NCI-H82 treated with DMSO at 0.1 percent for 48 hours (cell line): ENCODE measurements around the gene TPSB2.
"Not testable (repeated sequence)": the region's sequence is repeated elsewhere in the genome, so short reads cannot be mapped to it uniquely, and the experiment has no call there.

Experiments
- DNase-seq: peaks from one replicate; lab custom pipeline; 2025; ENCODE audit not compliant: unreplicated experiment; lab: John Stamatoyannopoulos, UW

Gene TPSB2

DNA sequence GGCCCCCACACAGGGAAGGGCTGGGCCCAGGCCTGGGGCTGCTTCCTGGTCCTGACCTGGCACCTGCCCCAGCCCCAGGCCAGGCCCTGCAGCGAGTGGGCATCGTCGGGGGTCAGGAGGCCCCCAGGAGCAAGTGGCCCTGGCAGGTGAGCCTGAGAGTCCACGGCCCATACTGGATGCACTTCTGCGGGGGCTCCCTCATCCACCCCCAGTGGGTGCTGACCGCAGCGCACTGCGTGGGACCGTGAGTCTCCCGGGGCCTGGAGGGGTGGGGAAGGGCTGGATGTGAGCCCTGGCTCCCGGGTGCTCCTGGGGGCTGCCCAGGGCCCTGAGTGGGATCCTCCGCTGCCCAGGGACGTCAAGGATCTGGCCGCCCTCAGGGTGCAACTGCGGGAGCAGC is 11.1 kb upstream of the TPSB2 start:
- DNase-seq, result not testable (repeated sequence)

DNA sequence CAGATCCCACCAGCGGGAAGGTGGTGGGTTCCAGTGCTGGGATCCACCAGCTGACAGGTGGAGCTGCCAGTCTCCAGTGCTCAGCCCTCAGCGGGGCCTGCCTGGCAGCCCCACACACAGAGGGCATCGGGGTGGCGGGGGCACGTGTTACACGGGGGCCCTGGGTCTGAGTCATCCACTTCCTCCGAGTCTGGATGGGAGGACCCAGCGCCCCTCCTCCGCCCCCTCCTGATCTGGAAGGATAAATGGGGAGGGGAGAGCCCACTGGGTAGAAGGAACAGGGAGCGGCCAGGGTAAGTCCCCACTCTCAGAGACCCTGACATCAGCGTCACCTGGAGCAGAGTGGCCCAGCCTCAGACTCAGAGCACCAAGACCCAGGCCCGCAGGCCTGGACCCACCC is 10.5 kb upstream of the TPSB2 start, which contains the start of gene TPSAB1:
TPSAB1 (plus strand) TSS at position 270 of the 400 bp plus-strand sequence. CDS start 234 bp downstream, outside the sequence.
- DNase-seq, result not testable (repeated sequence)

DNA sequence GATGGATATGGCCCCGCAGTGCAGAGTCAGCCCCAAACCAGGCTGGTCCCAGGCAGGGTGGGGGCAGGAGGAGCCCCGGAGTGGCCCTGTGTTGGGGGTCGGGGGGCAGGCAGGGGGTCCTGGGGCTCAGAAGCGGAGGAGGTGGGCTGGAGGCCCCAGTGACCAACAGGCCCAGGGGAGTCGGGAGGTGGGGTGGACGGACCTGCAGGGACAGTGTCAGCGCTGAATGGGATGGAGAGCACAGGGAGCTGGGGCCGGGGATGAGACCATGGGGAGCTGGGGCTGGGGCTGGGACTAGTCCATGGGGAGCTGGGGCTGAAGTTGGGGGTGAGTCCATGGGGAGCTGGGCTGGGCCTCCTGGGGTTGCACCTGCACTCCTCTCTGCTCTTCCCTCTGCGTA is 9.6 kb upstream of the TPSB2 start:
- DNase-seq, result not testable (repeated sequence)

DNA sequence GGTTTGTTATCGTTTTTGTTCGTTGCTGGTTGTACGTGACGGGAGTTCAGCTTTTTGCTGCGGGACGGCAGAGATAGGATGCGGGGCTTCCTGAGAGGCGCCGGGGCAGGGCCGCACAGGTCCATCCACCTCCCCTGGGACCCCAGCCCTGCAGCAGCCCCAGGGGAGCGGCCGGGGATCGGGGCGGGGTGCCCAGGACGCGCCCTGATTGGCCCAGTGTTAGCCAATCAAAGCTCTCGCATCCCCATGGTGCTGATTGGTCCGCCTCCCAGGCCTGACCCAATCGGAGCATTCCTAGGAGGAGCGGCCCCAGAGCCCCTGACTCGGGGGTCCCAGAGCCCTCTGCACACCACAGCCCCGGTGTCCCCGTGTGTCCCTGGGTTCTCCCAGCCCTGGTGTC is 8.9 kb upstream of the TPSB2 start:
- DNase-seq, result not testable (repeated sequence)

DNA sequence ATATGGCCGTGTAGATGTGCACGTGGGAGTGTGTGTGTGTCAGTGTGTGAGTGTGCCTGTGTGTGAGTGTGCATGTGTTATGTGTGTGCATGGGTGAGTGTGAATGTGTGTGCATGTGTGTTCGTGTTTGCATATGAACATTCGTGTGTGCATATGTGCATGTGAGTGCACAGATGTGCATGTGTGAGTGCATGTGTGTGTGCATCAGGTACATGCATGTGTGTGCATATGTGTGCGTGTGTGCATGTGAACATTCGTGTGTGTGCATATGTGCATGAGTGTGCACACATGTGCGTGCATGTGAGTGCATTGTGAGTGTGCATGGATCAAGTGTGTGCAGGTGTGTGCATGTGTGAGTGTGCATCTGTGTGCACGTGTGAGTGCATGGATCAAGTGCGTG is 8.0 kb upstream of the TPSB2 start:
- DNase-seq, result no peak

DNA sequence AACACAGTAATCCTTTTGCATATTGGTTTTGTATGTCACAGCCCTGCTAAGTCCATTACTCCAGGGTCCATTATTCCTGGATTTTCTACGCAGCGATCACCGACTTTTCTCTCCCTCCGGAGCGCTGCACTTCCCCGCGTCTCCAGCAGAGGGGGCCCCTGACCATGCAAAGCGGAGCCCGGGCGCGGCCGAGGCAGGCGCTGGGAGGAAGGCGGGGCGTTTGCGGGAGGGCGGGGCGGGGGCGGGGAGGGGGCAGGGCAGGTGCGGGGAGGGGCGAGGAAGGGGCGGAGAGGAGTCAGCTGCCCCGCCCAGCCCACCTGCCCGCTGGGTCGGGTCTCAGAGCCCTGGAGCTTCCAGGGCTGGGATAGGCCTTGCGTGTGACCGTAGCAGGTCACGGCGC is 6.7 kb upstream of the TPSB2 start:
- DNase-seq, result not testable (repeated sequence)

DNA sequence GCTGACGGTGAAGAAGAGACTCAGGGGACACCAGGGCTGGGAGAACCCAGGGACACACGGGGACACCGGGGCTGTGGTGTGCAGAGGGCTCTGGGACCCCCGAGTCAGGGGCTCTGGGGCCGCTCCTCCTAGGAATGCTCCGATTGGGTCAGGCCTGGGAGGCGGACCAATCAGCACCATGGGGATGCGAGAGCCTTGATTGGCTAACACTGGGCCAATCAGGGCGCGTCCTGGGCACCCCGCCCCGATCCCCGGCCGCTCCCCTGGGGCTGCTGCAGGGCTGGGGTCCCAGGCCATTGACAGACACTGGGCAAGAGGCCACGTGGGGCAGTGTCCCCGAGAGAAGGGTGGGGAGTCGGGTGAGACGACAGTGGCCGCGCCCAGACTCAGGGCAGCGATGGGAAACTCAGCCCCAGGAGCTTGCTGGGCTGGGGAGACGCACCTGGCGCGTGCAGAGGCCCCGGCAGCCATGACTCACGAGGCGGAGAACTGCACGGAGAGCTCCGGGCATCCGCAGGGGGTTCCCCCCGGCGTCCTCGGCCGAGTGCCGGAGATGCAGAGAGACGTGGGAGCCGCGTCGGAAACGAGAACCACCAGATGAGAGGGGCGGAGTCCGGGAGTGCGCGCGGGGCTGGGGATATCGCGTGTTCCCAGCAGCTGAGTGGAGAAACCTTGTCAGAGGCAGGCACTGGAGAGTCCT is 2.2 kb upstream of the TPSB2 start:
- DNase-seq, result not testable (repeated sequence)

DNA sequence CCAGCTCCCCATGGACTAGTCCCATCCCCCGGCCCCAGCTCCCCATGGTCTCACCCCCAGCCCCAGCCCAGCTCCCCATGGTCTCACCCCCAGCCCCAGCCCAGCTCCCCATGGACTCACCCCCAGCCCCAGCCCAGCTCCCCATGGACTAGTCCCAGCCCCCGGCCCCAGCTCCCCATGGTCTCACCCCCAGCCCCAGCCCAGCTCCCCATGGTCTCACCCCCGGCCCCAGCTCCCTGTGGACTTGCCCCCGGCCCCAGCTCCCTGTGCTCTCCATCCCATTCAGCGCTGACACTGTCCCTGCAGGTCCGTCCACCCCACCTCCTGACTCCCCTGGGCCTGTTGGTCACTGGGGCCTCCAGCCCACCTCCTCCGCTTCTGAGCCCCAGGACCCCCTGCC is 1.3 kb upstream of the TPSB2 start:
- DNase-seq, result not testable (repeated sequence)

DNA sequence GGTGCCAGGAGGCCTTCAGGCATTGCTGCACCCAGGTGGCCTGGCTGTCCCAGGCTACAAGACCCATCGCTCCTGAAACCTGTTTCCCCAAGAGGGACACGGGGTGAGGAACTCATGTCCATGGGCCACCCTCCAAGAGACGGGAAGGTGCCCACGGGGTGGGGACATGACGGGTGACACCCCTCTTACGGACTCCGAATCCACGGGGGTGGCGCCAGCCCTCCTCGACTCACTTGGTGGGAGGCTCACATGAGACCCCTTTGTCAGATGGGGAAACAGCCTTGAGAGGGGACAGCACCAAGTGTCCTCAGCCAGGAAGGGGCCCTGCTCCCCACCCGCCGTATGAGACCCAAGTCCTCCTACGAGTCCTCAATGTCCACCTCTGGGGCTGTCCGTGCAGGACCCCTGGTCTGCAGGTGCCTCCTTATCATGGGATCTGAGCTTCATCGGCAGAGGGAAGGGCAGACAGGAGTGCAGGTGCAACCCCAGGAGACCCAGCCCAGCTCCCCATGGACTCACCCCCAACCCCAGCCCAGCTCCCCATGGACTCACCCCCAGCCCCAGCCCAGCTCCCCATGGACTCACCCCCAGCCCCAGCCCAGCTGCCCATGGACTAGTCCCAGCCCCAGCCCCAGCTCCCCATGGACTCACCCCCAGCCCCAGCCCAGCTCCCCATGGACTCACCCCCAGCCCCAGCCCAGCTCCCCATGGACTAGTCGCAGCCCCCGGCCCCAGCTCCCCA is 658 bp upstream of the TPSB2 start:
- not testable (repeated sequence) for DNase-seq

DNA sequence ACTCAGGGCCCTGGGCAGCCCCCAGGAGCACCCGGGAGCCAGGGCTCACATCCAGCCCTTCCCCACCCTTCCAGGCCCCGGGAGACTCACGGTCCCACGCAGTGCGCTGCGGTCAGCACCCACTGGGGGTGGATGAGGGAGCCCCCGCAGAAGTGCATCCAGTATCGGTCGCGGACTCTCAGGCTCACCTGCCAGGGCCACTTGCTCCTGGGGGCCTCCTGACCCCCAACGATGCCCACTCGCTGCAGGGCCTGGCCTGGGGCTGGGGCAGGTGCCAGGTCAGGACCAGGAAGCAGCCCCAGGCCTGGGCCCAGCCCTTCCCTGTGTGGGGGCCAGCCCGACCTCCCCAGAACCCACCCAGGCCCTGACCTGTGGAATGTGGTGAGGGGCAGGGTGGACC is 508 bp downstream of the TPSB2 start:
- DNase-seq, result not testable (repeated sequence)

DNA sequence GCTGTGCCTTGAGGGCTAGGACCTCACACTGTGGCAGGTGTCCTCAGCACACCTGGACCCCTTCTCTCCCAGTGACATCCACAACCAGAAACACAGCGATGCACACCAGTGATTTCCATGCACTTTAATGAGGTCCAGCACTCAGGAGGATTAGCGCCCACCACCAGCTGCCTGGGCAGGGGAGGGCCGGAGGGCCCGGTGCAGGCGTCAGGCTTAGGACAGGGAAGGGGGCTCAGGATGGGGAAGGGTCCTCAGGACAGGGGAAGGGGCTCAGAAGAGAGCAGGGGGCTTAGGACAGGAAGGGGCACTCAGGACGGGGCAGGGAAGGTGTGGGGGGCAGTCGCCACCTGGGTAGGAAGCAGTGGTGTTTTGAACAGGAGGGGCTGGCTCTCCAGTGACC is 1.8 kb downstream of the TPSB2 start:
- not testable (repeated sequence) for DNase-seq

DNA sequence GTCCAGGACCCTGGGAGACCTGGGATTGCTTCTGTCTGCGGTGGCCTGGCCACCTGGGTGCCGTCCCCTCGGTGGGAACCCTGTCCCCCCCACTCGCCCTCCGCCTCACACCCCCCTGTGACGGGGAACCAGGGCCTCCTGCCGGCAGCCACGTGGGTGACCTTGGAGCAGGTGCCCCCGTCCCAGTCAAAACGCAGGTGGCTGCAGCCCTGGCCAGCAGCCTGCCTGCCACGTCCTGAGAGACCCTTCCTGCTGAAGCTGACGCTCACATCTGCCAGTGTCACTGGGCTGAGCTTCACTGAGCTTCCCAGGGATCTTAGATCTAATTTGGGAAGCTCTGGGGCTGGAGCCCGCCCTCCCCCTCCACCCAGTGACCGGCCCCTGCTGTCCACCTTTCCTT is 3.3 kb downstream of the TPSB2 start:
- DNase-seq, result not testable (repeated sequence)

DNA sequence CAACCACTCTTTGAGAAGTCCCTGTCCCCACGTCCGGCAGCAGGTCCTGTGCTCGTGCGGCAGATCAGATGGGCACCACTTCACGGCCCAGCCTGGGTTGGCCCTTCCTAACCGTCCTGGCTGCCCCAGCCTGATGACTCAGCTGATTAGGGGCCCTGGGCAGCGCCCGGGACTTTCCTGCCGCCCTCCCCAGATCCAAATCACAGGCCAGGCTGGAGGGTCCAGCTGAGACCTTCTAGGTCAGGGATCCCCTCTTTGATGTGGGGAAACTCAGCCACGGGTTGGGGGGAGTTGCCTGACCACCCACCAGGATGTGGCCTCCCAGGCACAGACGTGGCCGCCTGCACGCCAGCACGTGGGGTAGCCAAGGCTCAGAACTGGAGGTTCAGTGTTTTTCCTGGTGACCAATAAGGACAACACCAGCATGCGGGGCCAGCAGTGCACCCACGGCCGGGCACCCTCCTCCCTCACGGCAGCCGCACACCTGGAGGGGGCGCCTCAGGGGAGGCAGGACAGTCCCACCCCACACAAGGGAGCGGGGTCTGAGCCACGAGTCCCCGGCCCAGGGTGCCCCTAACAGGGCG is 4.2 kb downstream of the TPSB2 start:
- not testable (repeated sequence) for DNase-seq

DNA sequence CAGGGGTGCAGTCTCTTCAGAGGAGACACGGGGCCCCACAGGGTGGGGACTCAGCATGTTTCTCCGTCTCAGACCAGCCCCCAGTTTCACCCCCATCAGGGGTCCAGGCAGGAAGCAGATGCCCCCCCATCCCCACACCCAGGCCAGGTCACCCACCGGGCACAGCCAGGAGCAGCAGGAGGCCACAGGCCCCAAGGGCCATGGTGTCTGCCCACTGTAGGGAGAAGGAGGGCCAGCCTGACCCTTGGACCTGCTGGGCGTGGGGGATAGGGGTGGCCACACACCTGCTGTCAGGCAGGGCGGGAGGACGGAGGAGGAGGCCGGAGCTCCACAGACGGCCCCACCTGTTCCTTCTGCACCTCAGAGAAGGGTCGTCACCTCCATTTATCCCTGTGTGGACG is 4.9 kb downstream of the TPSB2 start, which contains the start of gene TPSG1:
TPSG1 (minus strand) TSS at position 218 of the 401 bp plus-strand sequence; CDS start at position 202, 16 bp downstream.
- DNase-seq, result no peak

DNA sequence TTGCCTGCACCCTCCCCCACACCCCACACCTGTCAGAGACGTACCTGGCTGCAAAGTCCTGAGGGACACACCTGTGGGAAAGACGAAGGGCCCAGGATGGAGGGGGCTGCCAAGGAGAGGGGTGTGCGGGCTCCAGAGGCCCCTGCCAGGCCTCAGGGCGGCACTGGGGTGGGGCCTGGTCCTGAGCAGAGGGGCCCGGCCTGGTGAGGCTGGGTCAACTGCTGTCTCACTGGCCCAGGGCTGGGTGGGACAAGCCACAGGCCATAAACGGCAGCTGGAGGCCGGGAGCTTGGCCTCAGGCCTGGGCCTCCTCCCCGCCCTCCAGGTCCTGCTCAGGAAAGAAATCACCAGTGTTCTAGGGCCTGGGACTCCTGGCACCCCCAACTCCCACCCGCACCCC is 5.4 kb downstream of the TPSB2 start:
- DNase-seq, result no peak

DNA sequence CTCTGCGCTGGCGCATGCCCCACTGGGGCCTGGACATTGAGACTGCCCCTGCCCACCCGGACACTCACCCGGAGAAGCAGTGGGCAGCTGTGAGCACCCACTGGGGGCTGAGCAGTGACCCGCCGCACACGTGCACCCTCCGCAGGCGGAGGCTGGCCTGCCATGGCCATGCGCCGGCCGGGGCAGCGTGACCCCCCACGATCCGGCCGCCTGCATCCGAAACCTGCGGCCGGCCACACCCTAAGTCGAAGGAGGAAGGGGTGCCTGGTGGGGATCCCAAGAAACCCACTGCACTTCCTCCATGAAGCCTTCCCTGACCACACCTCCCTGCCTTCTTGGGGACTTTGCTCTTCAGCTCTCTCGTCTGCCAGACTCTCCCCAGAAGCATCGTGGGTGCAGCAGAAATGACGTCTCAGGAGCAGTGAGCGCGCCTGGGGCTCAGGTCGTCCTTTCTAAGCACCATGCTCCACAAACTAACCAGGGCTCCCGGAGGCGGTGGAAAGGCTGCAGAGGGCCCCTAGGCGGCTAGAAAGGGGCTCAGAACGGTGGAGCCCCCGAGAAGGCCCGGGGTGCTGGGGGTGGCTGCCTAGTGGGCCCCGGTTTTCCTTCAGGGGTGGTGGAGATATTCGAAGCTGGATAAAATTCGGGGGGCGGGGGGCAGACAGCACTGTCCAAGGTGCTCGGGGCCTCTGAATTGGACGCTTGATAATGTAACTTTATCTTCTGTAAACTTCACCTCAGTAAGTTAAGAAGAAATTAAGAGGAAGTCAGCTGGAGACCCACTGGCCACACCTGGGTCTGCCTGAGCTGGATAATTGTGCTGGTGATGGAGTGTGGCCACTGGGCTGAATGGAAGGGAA is 6.4 kb downstream of the TPSB2 start:
- no peak for DNase-seq

DNA sequence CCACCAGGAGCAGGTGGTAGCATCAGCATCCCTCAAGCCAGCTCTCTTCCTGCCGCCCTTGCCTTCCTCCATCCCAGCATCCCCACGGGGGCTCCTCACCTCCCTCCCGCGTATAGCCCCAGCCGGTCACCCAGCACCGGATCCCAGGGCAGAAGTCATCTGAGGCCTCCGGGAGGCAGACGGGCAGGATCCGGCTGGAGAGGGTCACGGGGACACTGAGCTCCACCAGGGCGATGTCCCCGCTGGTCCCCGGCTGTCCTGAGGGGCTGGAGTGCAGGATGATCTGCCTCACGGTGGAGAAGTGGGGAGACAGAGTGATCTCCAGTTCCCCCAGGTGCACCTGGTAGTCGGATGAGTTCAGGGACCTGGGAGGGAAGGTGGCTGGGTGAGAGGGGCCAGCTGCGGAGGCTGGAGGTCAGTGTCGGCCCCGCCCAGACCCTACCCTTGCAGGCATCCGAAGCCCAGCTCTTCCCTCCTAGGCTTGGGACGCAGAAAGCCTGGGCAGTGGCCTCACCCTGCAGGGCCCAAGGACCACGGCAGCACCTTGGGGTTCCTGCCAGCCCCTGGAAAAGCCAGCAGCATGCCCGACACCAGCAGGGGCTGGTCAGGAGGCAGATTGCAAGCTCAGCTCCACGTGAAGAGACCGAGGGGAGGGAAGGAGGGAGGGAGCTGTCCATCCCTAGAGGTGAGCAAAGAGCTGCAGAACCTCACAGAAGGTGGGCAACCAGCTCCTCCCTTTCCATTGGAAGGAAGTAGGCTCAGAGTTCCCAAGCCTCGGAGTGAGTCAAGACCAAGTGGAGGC is 7.2 kb downstream of the TPSB2 start:
- no peak for DNase-seq

DNA sequence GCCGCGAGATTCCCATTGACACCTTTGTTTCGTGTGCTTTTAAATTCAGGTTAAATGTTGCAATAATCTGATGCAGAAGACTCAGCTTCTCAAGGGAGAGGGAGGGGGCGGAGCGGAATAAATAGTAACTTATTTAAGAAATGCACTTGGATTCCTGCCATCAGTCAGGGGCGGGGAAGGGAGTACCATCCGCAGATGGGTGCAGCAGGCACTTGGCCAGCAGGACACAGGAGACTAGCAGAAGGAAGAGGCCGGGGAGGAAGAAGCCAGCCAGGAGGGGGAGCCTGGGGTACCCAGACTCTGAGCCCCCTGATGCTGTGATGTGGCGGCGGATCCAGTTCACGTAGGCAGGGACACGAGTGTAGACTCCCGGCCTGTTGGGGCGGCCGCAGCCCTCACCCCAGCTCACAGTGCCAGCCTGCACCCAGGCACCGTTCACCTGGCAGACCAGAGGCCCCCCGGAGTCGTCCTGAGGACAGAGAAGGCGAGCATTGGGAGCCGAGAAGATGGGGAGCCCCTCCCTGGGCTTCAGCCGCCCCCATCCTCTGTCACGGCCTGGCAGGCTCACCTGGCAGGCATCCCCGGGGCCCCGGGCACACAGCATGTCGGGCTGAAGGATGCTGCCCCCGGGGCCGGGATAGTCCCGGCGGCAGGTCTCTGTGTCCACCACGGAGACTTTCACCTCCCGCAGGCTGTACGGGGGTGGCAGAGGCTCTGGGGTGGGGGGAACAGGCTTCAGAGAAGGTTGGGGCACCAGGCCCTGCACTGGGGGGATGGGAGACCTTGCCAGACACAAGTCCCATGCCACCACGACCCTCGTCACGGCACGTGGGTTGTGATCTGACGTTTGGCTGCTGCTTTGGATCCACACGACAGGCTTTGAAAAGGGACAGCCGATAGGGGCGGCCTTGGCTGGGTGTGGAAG is 8.1 kb downstream of the TPSB2 start:
- DNase-seq, result no peak
